SKM-1 treated with dmso at 0.1 percent for 144 hours (cell line): Measurements from ENCODE around the gene PIK3R5.
"Not testable (repeated sequence)": the region's sequence is repeated elsewhere in the genome, so short reads cannot be mapped to it uniquely, and the experiment has no call there.

Experiments used
- DNase-seq: peaks from one replicate; lab custom pipeline; 2025; ENCODE audit not compliant: unreplicated experiment; lab: John Stamatoyannopoulos, UW

The PIK3R5 gene

GRCh38 chr17:8865385-8865784, 100.1 kb downstream of the PIK3R5 start:
- DNase-seq, result no peak

GRCh38 chr17:8862213-8863056, 103.1 kb downstream of the PIK3R5 start:
- DNase-seq, result no peak

GRCh38 chr17:8861495-8862181, 103.9 kb downstream of the PIK3R5 start:
- DNase-seq, result no peak

- no peak for DNase-seq
These were observed 105.6 kb downstream of the PIK3R5 start for GRCh38 chr17:8859804-8860430.

GRCh38 chr17:8859027-8859803, 106.3 kb downstream of the PIK3R5 start:
- no peak for DNase-seq

- DNase-seq, result no peak
These were observed 107.6 kb downstream of the PIK3R5 start for GRCh38 chr17:8857919-8858318.

- DNase-seq, result no peak
These were observed 108.5 kb downstream of the PIK3R5 start for GRCh38 chr17:8856869-8857575.

- DNase-seq, result not testable (repeated sequence)
These were observed 109.3 kb downstream of the PIK3R5 start for GRCh38 chr17:8856205-8856603.

GRCh38 chr17:8855477-8856204, 109.9 kb downstream of the PIK3R5 start:
- DNase-seq, result no peak

GRCh38 chr17:8851600-8851999, 113.9 kb downstream of the PIK3R5 start:
- DNase-seq, result no peak

- DNase-seq, result peak; percentile 77
These were observed 116.0 kb downstream of the PIK3R5 start for GRCh38 chr17:8849311-8850041.

GRCh38 chr17:8847891-8848290, 117.6 kb downstream of the PIK3R5 start:
- no peak for DNase-seq

- DNase-seq, result no peak
These were observed 118.7 kb downstream of the PIK3R5 start for GRCh38 chr17:8846768-8847211.

- DNase-seq, result no peak
These were observed 121.0 kb downstream of the PIK3R5 start for GRCh38 chr17:8844229-8845218.

GRCh38 chr17:8843344-8843743, 122.2 kb downstream of the PIK3R5 start:
- DNase-seq, result no peak

GRCh38 chr17:8841844-8842243, 123.7 kb downstream of the PIK3R5 start:
- no peak for DNase-seq

GRCh38 chr17:8839410-8839935, 126.0 kb downstream of the PIK3R5 start:
- no peak for DNase-seq
